Measurements from ENCODE around the gene SCPEP1.

Gene SCPEP1

GRCh38 chr17:57044976-57045867 is 67.3 kb downstream of the SCPEP1 start:
- no peak for DNase-seq (ENCODE audit: extremely low read depth, low read depth)
- no peak for TF ChIP-seq CTCF (IDR thresholded peaks at IDR 0.05; ENCODE audit: low read depth, low read length)

- DNase-seq (ENCODE audit: extremely low read depth, low read depth), result no peak
- no peak for TF ChIP-seq CTCF (IDR thresholded peaks at IDR 0.05; ENCODE audit: low read depth, low read length)
Measured at GRCh38 chr17:57045868-57046704, 68.2 kb downstream of the SCPEP1 start.

- no peak for DNase-seq (ENCODE audit: extremely low read depth, low read depth)
- no peak for TF ChIP-seq CTCF (IDR thresholded peaks at IDR 0.05; ENCODE audit: low read depth, low read length)
Measured at GRCh38 chr17:57046749-57047148, 68.8 kb downstream of the SCPEP1 start.

GRCh38 chr17:57048096-57048495 is 70.2 kb downstream of the SCPEP1 start:
- TF ChIP-seq CTCF (IDR thresholded peaks at IDR 0.05; ENCODE audit: low read depth, low read length), result no peak
- DNase-seq (ENCODE audit: extremely low read depth, low read depth), result no peak

- TF ChIP-seq CTCF (IDR thresholded peaks at IDR 0.05; ENCODE audit: low read depth, low read length), result no peak
- DNase-seq (ENCODE audit: extremely low read depth, low read depth), result no peak
Measured at GRCh38 chr17:57050306-57050705, 72.4 kb downstream of the SCPEP1 start.

- DNase-seq (ENCODE audit: extremely low read depth, low read depth), result no peak
- TF ChIP-seq CTCF (IDR thresholded peaks at IDR 0.05; ENCODE audit: low read depth, low read length), result no peak
Measured at GRCh38 chr17:57051886-57052361, 74.0 kb downstream of the SCPEP1 start.
